ENCODE data around the gene MEI4. TPM values are rescaled to one million over a fixed set of nuclear protein-coding genes. Genes with fewer than 3 reads are reported as not detected.

The MEI4 gene
- total RNA-seq, 2 donors from 2014 or later = not detected

DNA sequence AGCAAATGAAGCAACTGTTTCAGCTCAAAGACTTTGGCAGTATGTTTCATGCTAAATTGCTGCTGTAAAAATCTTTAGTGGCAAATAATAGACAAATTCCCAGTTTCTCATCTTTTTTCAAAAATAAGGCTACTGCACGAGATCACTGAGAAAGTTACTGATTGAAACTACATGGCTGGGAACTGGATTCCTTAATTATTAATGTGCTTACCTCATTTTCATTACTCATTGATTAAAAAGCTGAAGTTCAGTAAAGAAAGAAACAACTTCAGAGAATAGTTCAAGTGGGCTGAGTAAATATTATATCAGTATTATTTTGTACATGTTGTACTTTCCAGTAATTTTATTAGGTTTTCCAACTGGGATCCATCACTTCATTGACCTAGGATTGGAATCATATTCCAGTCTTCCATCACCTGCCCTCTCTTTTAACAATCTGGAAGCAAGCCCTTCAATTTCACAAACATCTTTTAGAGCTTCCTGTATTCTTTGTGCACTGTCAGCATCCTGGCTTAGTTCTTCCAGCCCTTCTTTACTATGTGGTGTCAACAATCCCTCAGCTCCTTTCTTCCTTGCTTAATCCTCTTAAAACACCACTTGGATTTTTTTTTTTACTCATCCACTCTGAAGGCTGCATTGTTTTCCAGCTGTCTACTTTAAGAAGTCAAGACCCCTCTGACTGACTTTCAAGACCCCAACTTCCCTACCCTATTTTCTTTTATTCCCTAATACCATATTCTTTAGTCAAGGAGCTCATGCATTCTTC, 4.3 kb downstream of the MEI4 start:
- H3K36me3 ChIP-seq = no peaks in the 10 kb centered on the region
- DNase-seq (ENCODE audit: low spot score) = no peak
- no peaks in the 10 kb centered on the region for H3K4me1 ChIP-seq (ENCODE audit: control insufficient read depth in 1 of 2, low read depth in 2 of 2)
- no peaks in the 10 kb centered on the region for H3K9me3 ChIP-seq
- TF ChIP-seq, protein P1, sequence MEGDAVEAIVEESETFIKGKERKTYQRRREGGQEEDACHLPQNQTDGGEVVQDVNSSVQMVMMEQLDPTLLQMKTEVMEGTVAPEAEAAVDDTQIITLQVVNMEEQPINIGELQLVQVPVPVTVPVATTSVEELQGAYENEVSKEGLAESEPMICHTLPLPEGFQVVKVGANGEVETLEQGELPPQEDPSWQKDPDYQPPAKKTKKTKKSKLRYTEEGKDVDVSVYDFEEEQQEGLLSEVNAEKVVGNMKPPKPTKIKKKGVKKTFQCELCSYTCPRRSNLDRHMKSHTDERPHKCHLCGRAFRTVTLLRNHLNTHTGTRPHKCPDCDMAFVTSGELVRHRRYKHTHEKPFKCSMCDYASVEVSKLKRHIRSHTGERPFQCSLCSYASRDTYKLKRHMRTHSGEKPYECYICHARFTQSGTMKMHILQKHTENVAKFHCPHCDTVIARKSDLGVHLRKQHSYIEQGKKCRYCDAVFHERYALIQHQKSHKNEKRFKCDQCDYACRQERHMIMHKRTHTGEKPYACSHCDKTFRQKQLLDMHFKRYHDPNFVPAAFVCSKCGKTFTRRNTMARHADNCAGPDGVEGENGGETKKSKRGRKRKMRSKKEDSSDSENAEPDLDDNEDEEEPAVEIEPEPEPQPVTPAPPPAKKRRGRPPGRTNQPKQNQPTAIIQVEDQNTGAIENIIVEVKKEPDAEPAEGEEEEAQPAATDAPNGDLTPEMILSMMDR (IDR thresholded peaks at IDR 0.05) = no peak
- no peak overlapping the region for H3K4me3 ChIP-seq
- H3K27me3 ChIP-seq (replicated peaks; ENCODE audit: insufficient read depth) = no peaks in the 10 kb centered on the region
- no peak for ATAC-seq (ENCODE audit: insufficient number of reproducible peaks, low FRiP score, low read depth)
- H3K27ac ChIP-seq = no peak overlapping the region

DNA sequence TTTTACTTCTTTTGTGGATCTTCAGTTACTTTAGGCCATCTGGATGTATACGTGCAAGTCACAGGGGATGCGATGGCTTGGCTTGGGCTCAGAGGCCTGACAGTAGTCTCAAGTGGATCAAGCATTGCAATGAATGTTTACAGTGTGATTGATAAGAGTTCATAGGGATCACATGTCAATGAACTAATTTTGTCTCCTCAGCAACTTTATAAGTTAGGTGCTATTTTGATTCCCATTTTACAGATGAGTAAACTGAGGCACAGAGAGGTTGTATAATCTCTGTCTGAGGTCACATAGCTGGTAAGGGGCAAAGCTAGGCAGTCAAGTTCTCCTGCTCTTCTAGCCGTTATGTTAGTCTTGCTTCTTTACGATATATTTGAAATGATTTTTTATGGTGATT, 13.5 kb downstream of the MEI4 start:
- H3K4me1 ChIP-seq (ENCODE audit: control insufficient read depth in 1 of 2, low read depth in 2 of 2) = no peaks in the 10 kb centered on the region
- TF ChIP-seq, protein P1 (IDR thresholded peaks at IDR 0.05) = no peak

DNA sequence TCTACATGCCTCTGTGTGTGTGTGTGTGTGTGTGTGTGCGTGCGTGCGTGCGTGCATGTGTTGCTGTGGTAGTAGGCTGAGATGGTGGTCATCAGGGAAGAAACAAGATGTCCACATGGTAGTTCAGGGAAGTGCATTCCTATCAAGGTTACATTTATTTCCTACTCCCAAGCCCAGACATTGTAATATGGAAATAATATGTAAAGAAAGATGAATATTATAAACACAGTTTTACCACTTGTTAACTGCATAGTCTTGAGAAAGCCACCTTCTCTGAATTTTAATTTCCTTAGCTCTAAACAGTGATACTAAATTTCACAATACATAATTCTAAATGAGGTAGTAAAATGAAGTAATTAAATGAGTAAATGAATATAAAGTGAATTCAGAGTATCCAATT, 14.0 kb downstream of the MEI4 start:
- H3K27me3 ChIP-seq (replicated peaks; ENCODE audit: insufficient read depth) = no peaks in the 10 kb centered on the region
- H3K9me3 ChIP-seq = no peaks in the 10 kb centered on the region
- H3K27ac ChIP-seq = no peak overlapping the region
- H3K4me1 ChIP-seq (ENCODE audit: control insufficient read depth in 1 of 2, low read depth in 2 of 2) = no peaks in the 10 kb centered on the region
- TF ChIP-seq, protein P1 (IDR thresholded peaks at IDR 0.05) = no peak
- no peak overlapping the region for H3K4me3 ChIP-seq
- no peak for ATAC-seq (ENCODE audit: insufficient number of reproducible peaks, low FRiP score, low read depth)
- DNase-seq (ENCODE audit: low spot score) = no peak
- no peaks in the 10 kb centered on the region for H3K36me3 ChIP-seq

More for the DNA sequence above, 13.5 kb downstream of the MEI4 start:
- no peaks in the 10 kb centered on the region for H3K36me3 ChIP-seq
- DNase-seq (ENCODE audit: low spot score) (no peak), ATAC-seq (ENCODE audit: insufficient number of reproducible peaks, low FRiP score, low read depth) (no peak)
- H3K4me3 ChIP-seq = no peak overlapping the region
- no peaks in the 10 kb centered on the region for H3K27me3 ChIP-seq (replicated peaks; ENCODE audit: insufficient read depth)
- no peak overlapping the region for H3K27ac ChIP-seq
- no peaks in the 10 kb centered on the region for H3K9me3 ChIP-seq

DNA sequence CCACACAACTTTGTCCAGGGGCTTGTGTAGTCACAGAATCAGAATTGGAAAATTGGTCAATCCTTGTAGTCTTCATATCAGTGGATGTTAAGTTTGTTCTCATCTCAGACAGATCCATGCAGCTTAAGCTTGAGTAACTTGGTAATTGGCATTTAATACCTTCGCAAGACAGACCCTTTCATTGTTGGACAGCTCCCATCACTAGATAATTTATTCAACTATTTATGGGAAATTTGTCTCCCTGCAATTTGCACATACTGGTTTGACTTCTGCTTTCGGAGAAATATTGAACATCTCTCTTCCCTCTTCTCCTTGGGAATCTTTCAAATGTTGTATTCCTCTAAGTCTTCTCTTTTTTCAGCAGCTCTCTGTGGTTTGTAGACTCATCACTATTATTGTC, 17.1 kb downstream of the MEI4 start:
- Histone ChIP-seq H3K4me1 (ENCODE audit: control insufficient read depth in 1 of 2, low read depth in 2 of 2) (no peaks in the 10 kb centered on the region), H3K4me3 (no peak overlapping the region), H3K27me3 (replicated peaks; ENCODE audit: insufficient read depth) (no peaks in the 10 kb centered on the region), H3K9me3 (no peaks in the 10 kb centered on the region), H3K27ac (no peak overlapping the region), H3K36me3 (no peaks in the 10 kb centered on the region)
- no peak for ATAC-seq (ENCODE audit: insufficient number of reproducible peaks, low FRiP score, low read depth)
- DNase-seq (ENCODE audit: low spot score) = no peak
- TF ChIP-seq, protein P1 (IDR thresholded peaks at IDR 0.05) = no peak

DNA sequence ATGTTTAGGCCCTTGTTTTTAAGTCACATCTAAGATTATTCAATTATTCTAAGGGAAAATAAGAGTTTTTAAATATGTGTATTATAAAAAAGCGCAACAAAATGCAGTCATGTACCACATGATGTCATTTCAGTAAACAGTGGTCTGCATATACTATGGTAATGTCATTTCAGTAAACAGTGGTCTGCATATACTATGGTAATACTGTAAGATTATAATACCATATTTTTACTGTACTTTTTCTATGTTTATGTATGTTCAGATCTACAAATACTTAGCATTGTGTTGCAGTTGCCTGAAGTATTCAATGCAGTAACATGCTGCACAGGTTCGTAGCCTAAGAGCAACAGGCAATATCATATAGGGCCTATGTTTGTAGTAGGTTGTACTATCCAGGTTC, 21.4 kb downstream of the MEI4 start:
- DNase-seq (ENCODE audit: low spot score) = no peak
- H3K27ac ChIP-seq = no peak overlapping the region
- H3K9me3 ChIP-seq = no peaks in the 10 kb centered on the region
- no peak overlapping the region for H3K4me3 ChIP-seq
- no peak for ATAC-seq (ENCODE audit: insufficient number of reproducible peaks, low FRiP score, low read depth)
- H3K27me3 ChIP-seq (replicated peaks; ENCODE audit: insufficient read depth) = no peaks in the 10 kb centered on the region
- no peaks in the 10 kb centered on the region for H3K4me1 ChIP-seq (ENCODE audit: control insufficient read depth in 1 of 2, low read depth in 2 of 2)
- TF ChIP-seq, protein P1 (IDR thresholded peaks at IDR 0.05) = no peak
- no peaks in the 10 kb centered on the region for H3K36me3 ChIP-seq
